Cardiac muscle cell (in vitro differentiated cells and primary cell): ENCODE data around the gene BTBD17. TPM values are rescaled to one million over a fixed set of nuclear protein-coding genes. Genes with fewer than 3 reads are reported as not detected.

Experiments used
- DNase-seq, 2 donors: peaks; one replicate each; pipeline versions ENCODE4 v3.0.0 to v3.0.0-alpha.2; 2010 to 2017; ENCODE audit warnings: low read depth in 1 of 2, low spot score in 1 of 2
- H3K27ac ChIP-seq: fragments of 200-600 bp; sonication (generic); 2 replicates; pipeline ENCODE4 v1.5.1; 2016
- H3K27me3 ChIP-seq: fragments of 200-600 bp; sonication (generic); 2 replicates; pipeline ENCODE4 v1.6.0; 2016; ENCODE audit warnings: control low read depth
- H3K36me3 ChIP-seq: fragments of 200-600 bp; sonication (generic); 2 replicates; pipeline ENCODE4 v1.5.1; 2016; ENCODE audit warnings: control low read depth
- H3K4me1 ChIP-seq: fragments of 200-600 bp; sonication (generic); 2 replicates; pipeline ENCODE4 v1.8.1; 2017; ENCODE audit warnings: low read depth, mild to moderate bottlenecking, mixed run types
- H3K4me3 ChIP-seq: fragments of 200-600 bp; sonication (generic); 2 replicates; pipeline ENCODE4 v1.5.1; 2016; ENCODE audit warnings: mild to moderate bottlenecking
- H3K9me3 ChIP-seq: fragments of 200-600 bp; sonication (generic); 2 replicates; pipeline ENCODE4 v1.5.1; 2017; ENCODE audit warnings: low read depth, mild to moderate bottlenecking, control low read depth
- polyA plus RNA-seq: library from polyadenylated mRNA; unstranded; fragments of >200 nt; fragmentation: Nextera tagmentation; extraction: Ambion mirVana; gene quantifications from 2 replicates; pipeline ENCODE4 v1.2.1, GENCODE V29; 2016
- total RNA-seq: library from RNA; depleted of rRNA; stranded (reverse); fragments of >200 nt; gene quantifications from 2 replicates; pipeline ENCODE4 v1.2.3, GENCODE V29; 2016
- TF ChIP-seq, protein P1 (sequence below): IDR thresholded peaks from 2 replicates; pipeline ENCODE4 v1.5.1; 2012; ENCODE audit warnings: low read depth, mild to moderate bottlenecking, low read length

The BTBD17 gene
- total and polyA plus RNA-seq, 2 experiments from 2014 or later: 0.62 to 0.63 TPM

DNA sequence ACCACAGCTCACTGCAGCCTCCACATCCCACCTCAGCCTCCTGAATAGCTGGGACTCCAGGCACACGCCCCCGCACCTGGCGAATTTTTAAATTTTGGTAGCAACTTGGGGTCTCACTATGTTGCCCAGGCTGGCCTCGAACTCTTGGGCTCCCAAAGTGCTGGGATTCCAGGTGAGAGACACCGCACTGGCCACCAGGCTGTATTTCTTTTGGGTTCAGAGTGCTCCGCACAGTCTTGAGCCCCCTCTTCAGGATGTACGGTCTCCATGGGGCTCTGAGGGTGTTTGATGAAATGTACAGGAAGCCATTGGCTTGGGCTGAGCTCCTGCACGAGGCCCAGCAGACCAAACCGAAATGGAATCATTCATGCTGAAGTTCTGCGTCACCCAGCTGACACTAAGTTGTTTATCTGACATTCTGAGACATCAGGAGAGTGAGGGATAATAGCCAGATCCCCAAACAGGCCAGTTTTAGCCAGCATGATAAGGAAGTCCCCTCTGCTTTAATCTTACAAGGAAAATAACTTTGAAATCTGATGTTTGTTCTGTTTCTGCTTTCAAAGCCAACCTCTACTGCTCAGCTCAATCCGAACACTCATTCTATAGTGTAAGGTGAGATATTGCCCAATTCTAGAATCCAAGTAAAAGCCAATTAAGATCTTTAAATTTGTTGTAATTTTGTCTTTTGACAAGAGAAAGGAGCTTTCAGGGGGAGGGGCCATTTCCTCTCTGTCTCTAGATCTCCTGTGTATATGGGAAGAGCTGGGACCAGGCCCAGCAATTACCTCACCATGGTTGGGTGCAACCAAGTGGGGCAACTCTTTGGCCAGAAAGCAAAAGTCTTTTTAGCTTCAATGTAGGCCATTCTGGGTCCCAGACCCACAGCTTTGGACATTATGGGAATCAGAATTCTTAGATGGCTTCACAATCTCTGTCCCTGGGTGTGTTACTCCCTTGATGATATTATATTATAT is 29.3 kb upstream of the BTBD17 start:
- TF ChIP-seq, protein P1, sequence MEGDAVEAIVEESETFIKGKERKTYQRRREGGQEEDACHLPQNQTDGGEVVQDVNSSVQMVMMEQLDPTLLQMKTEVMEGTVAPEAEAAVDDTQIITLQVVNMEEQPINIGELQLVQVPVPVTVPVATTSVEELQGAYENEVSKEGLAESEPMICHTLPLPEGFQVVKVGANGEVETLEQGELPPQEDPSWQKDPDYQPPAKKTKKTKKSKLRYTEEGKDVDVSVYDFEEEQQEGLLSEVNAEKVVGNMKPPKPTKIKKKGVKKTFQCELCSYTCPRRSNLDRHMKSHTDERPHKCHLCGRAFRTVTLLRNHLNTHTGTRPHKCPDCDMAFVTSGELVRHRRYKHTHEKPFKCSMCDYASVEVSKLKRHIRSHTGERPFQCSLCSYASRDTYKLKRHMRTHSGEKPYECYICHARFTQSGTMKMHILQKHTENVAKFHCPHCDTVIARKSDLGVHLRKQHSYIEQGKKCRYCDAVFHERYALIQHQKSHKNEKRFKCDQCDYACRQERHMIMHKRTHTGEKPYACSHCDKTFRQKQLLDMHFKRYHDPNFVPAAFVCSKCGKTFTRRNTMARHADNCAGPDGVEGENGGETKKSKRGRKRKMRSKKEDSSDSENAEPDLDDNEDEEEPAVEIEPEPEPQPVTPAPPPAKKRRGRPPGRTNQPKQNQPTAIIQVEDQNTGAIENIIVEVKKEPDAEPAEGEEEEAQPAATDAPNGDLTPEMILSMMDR: no peak
- Histone ChIP-seq H3K9me3 (no peaks in the 10 kb centered on the region), H3K27me3 (no peaks in the 10 kb centered on the region), H3K36me3 (no peaks in the 10 kb centered on the region), H3K27ac (peak overlapping the region; percentile 95), H3K4me1 (peaks cover 38% of the 10 kb centered on the region), H3K4me3 (no peak overlapping the region)
- DNase-seq: peak in 1 of 2 donors; percentile 30

DNA sequence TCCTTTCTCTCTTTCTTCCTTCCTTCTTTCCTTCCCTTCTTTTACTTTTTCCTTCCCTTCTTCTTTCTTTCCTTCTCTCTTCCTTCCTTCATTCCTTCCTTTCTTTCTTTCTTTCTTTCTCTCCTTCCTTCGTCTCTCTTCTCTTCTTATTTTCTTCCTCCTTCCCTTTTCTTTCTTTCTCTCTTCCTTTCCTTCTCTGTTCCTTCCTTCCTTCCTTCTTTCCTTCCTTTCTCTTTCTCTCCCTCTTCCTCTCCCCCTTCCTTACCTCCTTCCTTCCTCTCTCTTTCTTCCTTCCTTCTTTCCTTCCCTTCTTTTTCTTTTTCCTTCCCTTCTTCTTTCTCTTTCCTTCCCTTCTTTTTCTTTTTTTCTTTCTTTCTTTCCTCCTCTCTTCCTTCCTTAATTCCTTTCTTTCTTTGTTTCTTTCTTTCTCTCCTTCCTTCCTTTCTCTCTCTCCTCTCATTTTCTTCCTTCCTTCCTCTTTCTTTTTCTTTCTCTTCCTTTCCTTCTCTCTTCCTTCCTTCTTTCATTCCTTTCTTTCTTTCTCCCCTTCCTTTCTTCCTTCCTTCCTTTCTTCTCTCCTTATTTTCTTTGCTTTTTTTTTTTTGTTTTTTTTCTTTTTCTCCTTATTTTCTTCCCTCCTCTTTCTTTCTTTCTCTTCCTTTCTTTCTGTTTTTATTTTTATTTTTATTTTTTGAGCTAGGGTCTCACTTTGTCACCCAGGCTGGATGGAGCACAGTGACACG is 28.4 kb upstream of the BTBD17 start:
- Histone ChIP-seq H3K9me3 (no peaks in the 10 kb centered on the region), H3K27ac (peak overlapping the region; percentile 95), H3K27me3 (no peaks in the 10 kb centered on the region), H3K36me3 (no peaks in the 10 kb centered on the region), H3K4me3 (no peak overlapping the region), H3K4me1 (peaks cover 36% of the 10 kb centered on the region)
- DNase-seq: no peak
- TF ChIP-seq, protein P1: no peak

GRCh38 chr17:74389084-74389753 is 27.6 kb upstream of the BTBD17 start:
- DNase-seq: no peak
- Histone ChIP-seq H3K4me1 (peaks cover 32% of the 10 kb centered on the region), H3K27ac (no peak overlapping the region), H3K4me3 (no peak overlapping the region), H3K36me3 (no peaks in the 10 kb centered on the region), H3K9me3 (no peaks in the 10 kb centered on the region), H3K27me3 (no peaks in the 10 kb centered on the region)
- TF ChIP-seq, protein P1: no peak

DNA sequence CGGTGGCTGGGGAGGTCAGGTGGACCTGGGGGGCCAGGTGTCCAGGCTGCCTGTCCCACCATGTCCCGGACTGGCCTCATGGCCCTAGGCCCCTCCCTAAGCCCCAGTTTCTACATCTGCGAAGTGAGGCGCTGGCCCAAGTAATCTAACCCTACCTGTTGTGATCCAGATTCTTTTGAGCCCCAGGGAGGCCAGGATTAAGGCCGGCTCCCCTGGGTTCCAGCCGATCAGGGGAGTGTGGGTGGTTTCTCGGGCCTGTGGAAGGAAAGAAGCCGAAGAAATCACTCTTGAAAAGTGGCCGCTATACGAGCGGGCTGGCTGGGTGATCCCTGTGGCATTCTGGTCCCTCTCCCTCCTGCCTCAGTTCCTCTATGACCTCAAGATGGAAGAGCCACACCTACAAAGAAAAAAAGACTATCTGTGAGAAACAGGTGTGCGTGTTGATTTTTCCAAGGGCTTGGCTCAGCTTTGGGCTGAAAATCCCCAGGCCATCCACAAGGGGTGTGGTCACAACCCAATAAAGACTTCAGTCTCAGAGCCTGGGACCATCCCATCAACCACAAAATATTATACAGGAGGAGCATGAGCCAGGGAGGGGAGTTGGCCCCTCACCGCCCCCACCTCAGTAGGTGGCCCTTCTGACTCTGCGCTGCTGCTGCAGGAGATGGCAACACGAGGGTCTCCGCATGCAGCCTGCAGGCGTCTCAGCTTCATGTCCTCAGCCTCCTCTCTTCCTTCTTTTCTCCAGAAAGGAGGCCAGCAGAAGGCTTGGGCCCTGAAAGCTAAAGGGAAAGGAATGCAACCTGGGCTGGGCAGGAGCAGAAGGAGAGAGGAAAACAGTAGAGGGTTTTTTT is 25.9 kb upstream of the BTBD17 start:
- Histone ChIP-seq H3K27me3 (no peaks in the 10 kb centered on the region), H3K9me3 (no peaks in the 10 kb centered on the region), H3K27ac (no peak overlapping the region), H3K36me3 (no peaks in the 10 kb centered on the region), H3K4me1 (peaks cover 32% of the 10 kb centered on the region), H3K4me3 (no peak overlapping the region)
- TF ChIP-seq, protein P1: no peak
- no peak for DNase-seq
